Hair follicle dermal papilla cell (primary cell): ENCODE data around the gene ZNF550. TPM values are rescaled to one million over a fixed set of nuclear protein-coding genes. Genes with fewer than 3 reads are reported as not detected.

Experiments used
- total RNA-seq: library from RNA; depleted of rRNA; stranded (reverse); fragments of >200 nt; gene quantifications from 2 replicates; pipeline ENCODE4 v1.2.3, GENCODE V29; 2012

ZNF550 gene
- total RNA-seq = 7.3 and 9.4 TPM in 2 replicates

GRCh38 chr19:57559404-57560025 lies at the start of gene ZNF550:
Gene ZNF550, minus strand, starts transcription at chr19:57559863. Its CDS starts 181 bp downstream, at chr19:57559682.

GRCh38 chr19:57599761-57600383 lies 40.2 kb upstream of the ZNF550 start, which contains the start of gene ZNF530:
Gene ZNF530, plus strand, starts transcription at chr19:57599885. Its CDS starts 4,461 bp downstream, at chr19:57604346.

GRCh38 chr19:57583521-57584416 lies 24.1 kb upstream of the ZNF550 start, which contains the start of gene ZIK1:
Gene ZIK1, plus strand, starts transcription at chr19:57584145. Its CDS starts 212 bp downstream, at chr19:57584357.

GRCh38 chr19:57578487-57579205 lies 19.0 kb upstream of the ZNF550 start, which contains the start of gene ZNF416:
Gene ZNF416, minus strand, starts transcription at chr19:57578911. Its CDS starts 207 bp downstream, at chr19:57578704.

GRCh38 chr19:57527136-57527881 lies 32.4 kb downstream of the ZNF550 start, which contains the start of gene ZNF549:
Gene ZNF549, plus strand, starts transcription at chr19:57527356. Its CDS starts 218 bp downstream, at chr19:57527574.

GRCh38 chr19:57499680-57500395 lies 59.8 kb downstream of the ZNF550 start, which contains the start of gene ZNF773:
Gene ZNF773, plus strand, starts transcription at chr19:57499938. Its CDS starts 143 bp downstream, at chr19:57500081.

GRCh38 chr19:57487477-57488298 lies 72.0 kb downstream of the ZNF550 start, which contains the start of gene ZNF419:
Gene ZNF419, plus strand, starts transcription at chr19:57487750. Its CDS starts 201 bp downstream, at chr19:57487951.

Other genes starting within 250 kb of the ZNF550 start
- gene ZNF543, start 239.4 kb downstream of the ZNF550 start, total RNA-seq = 10.9 and 13.8 TPM in 2 replicates
- gene ZNF304, start 208.6 kb downstream of the ZNF550 start, total RNA-seq = 13.5 and 14.8 TPM in 2 replicates
- 7.5 and 10.9 TPM in 2 replicates for gene TRAPPC2B, start 196.3 kb downstream of the ZNF550 start, total RNA-seq
- 2.9 and 3.9 TPM in 2 replicates for gene ZNF547, start 196.3 kb downstream of the ZNF550 start, total RNA-seq
- 25.4 and 30.2 TPM in 2 replicates for gene ZNF548, start 170.0 kb downstream of the ZNF550 start, total RNA-seq
- 14.7 and 14.8 TPM in 2 replicates for gene ZNF17, start 148.7 kb downstream of the ZNF550 start, total RNA-seq
- 7.6 and 9.8 TPM in 2 replicates for gene ZNF749, start 124.5 kb downstream of the ZNF550 start, total RNA-seq
- 0.49 and 0.81 TPM in 2 replicates for gene VN1R1, start 102.7 kb downstream of the ZNF550 start, total RNA-seq
- gene ZNF772, start 82.3 kb downstream of the ZNF550 start, total RNA-seq = 21.7 and 23.2 TPM in 2 replicates
- gene ZNF419, start 72.1 kb downstream of the ZNF550 start, total RNA-seq = 12.0 and 13.1 TPM in 2 replicates
- 24.3 and 31.8 TPM in 2 replicates for gene ZNF773, start 59.9 kb downstream of the ZNF550 start, total RNA-seq
- 7.0 and 8.8 TPM in 2 replicates for gene ZNF549, start 32.5 kb downstream of the ZNF550 start, total RNA-seq
- gene ZNF416, start 19.0 kb upstream of the ZNF550 start, total RNA-seq = 11.2 and 11.3 TPM in 2 replicates
- gene ZIK1, start 24.3 kb upstream of the ZNF550 start, total RNA-seq = 11.5 and 13.8 TPM in 2 replicates
- gene ZNF530, start 40.0 kb upstream of the ZNF550 start, total RNA-seq = 3.8 and 5.0 TPM in 2 replicates
- 33.9 and 40.4 TPM in 2 replicates for gene ZNF134, start 54.4 kb upstream of the ZNF550 start, total RNA-seq
- gene ZNF211, start 73.3 kb upstream of the ZNF550 start, total RNA-seq = 9.2 and 9.6 TPM in 2 replicates
- not detected in 2 replicates for gene ZSCAN4, start 109.1 kb upstream of the ZNF550 start, total RNA-seq
- 12.6 and 13.6 TPM in 2 replicates for gene ZNF551, start 122.1 kb upstream of the ZNF550 start, total RNA-seq
- gene ZNF154, start 149.3 kb upstream of the ZNF550 start, total RNA-seq = 6.0 and 7.6 TPM in 2 replicates
- 9.6 and 10.1 TPM in 2 replicates for gene ZNF671, start 167.8 kb upstream of the ZNF550 start, total RNA-seq
- 16.0 and 19.5 TPM in 2 replicates for gene ZNF776, start 187.0 kb upstream of the ZNF550 start, total RNA-seq
- 15.3 and 17.0 TPM in 2 replicates for gene ZNF586, start 209.8 kb upstream of the ZNF550 start, total RNA-seq